Right lobe of liver (tissue), 4 donors: ENCODE measurements around the gene PCSK6.

Source experiments
- POLR2A ChIP-seq: fragments of 450-650 bp; IDR thresholded peaks from one replicate; pipeline ENCODE4 v1.6.1; 2017; ENCODE audit warnings: antibody characterized with exemption, mild to moderate bottlenecking
- TF ChIP-seq, protein P1 (sequence below), 4 donors: fragments of 200-600 bp in 3 of 4; fragments of 450-650 bp in 1 of 4; IDR thresholded peaks; one replicate each; pipeline versions ENCODE4 v1.5.1 to v1.8.0; 2016 to 2022; ENCODE audit warnings: antibody characterized with exemption in 4 of 4, mild to moderate bottlenecking in 2 of 4
- donor health status: DM: no; HTN: no; CAD: no.
- donor health status: DM: no; HTN: no; CAD: no.
- donor health status: DM: no; HTN: yes; CAD: no.

DNA sequence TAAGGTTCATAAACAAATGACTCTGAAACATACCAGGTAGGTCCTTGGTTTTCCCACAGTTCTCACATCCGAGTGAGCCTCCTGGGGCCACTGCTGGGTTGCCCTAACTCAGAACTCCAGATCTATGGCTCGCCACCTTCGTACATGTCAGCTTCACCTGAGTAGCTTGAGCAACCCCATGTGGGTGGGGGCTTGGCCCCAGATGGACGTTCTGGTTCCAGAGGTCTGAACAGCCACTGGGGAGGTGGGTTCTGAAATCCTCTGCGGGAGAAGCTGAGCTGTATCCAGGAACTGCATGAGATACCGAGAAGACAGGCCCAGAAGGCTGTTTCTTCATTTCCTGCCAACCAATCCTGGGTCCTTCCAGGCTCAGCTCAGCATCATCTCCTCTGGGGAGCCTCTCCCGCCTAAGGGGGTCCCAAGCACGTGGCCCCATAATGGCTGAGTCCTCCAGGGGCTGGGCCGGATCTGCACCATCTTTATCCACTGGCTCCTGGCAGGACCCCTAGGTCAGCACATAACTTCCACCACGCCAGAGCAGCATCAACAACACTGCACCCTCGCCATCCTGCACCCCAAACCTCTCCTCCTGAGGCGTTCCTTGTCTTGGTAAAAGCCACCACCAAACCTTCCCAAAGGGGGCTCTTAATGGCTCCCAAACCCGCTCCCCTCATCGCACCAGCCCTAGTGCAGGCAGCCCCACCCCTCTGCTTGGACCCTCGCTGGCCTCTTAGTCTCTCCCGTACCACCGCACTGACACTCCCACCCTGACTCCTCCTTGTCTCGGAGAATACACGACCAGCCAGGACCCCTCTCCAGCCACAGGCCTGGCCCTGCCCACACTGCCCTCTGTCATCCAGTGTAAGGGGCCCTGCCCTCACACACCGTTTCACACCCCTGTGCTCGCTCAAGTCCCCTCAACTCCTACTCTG, 39.8 kb downstream of the PCSK6 start:
- TF ChIP-seq, protein P1, sequence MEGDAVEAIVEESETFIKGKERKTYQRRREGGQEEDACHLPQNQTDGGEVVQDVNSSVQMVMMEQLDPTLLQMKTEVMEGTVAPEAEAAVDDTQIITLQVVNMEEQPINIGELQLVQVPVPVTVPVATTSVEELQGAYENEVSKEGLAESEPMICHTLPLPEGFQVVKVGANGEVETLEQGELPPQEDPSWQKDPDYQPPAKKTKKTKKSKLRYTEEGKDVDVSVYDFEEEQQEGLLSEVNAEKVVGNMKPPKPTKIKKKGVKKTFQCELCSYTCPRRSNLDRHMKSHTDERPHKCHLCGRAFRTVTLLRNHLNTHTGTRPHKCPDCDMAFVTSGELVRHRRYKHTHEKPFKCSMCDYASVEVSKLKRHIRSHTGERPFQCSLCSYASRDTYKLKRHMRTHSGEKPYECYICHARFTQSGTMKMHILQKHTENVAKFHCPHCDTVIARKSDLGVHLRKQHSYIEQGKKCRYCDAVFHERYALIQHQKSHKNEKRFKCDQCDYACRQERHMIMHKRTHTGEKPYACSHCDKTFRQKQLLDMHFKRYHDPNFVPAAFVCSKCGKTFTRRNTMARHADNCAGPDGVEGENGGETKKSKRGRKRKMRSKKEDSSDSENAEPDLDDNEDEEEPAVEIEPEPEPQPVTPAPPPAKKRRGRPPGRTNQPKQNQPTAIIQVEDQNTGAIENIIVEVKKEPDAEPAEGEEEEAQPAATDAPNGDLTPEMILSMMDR (IDR thresholded peaks at IDR 0.05) = no peak
- TF ChIP-seq POLR2A = no peak
